Measurements from ENCODE around the gene C4orf36.

The C4orf36 gene

GRCh38 chr4:86891762-86892635 is at the start of gene C4orf36:
Gene C4orf36, minus strand, starts transcription at chr4:86892422. Its CDS starts 902 bp downstream, at chr4:86891520.
- peak; percentile 47 to 65 for DNase-seq

GRCh38 chr4:86940920-86941460 is 48.8 kb upstream of the C4orf36 start:
- DNase-seq, result no peak

- no peak for DNase-seq
These were observed 47.7 kb upstream of the C4orf36 start for GRCh38 chr4:86939729-86940575.

- DNase-seq, result peak; percentile 35 to 46
These were observed 46.7 kb upstream of the C4orf36 start for GRCh38 chr4:86938771-86939520.

- peak; percentile 60 to 62 for DNase-seq
These were observed 43.9 kb upstream of the C4orf36 start for GRCh38 chr4:86935853-86936733.

GRCh38 chr4:86935566-86935852 is 43.3 kb upstream of the C4orf36 start:
- no peak for DNase-seq

GRCh38 chr4:86934771-86935565 is 42.7 kb upstream of the C4orf36 start, which contains the start of gene AFF1:
Gene AFF1, plus strand, starts transcription at chr4:86935011. Its CDS starts 13,523 bp downstream, at chr4:86948534.
- peak; percentile 72 to 81 for DNase-seq

- no peak for DNase-seq
These were observed 42.0 kb upstream of the C4orf36 start for GRCh38 chr4:86934147-86934770.

- DNase-seq, result peak in 1 of 2 experiments; percentile 28
These were observed 36.4 kb upstream of the C4orf36 start for GRCh38 chr4:86928400-86929255.

- peak; percentile 51 to 65 for DNase-seq
These were observed 35.7 kb upstream of the C4orf36 start for GRCh38 chr4:86927843-86928395.

- DNase-seq, result no peak
These were observed 34.3 kb upstream of the C4orf36 start for GRCh38 chr4:86926435-86927086.

- DNase-seq, result no peak
These were observed 32.6 kb upstream of the C4orf36 start for GRCh38 chr4:86924811-86925210.

- peak; percentile 88 to 90 for DNase-seq
These were observed 29.5 kb upstream of the C4orf36 start for GRCh38 chr4:86921608-86922252.

- no peak for DNase-seq
These were observed 27.5 kb upstream of the C4orf36 start for GRCh38 chr4:86919561-86920223.

GRCh38 chr4:86918539-86919072 is 26.4 kb upstream of the C4orf36 start:
- DNase-seq, result no peak

GRCh38 chr4:86917212-86918039 is 25.2 kb upstream of the C4orf36 start:
- no peak for DNase-seq
